Measurements from ENCODE around the gene ARHGEF5.
"Not testable (repeated sequence)": the region's sequence is repeated elsewhere in the genome, so short reads cannot be mapped to it uniquely, and the experiment has no call there.

The ARHGEF5 gene

GRCh38 chr7:144404946-144405345 is 49.7 kb downstream of the ARHGEF5 start:
- no peak for TF ChIP-seq ZNF274 (IDR thresholded peaks at IDR 0.05; ENCODE audit: low read depth, low read length)
- no peak overlapping the region for H3K4me3 ChIP-seq (ENCODE audit: low read length)

GRCh38 chr7:144407266-144407931 is 52.2 kb downstream of the ARHGEF5 start:
- no peak overlapping the region for H3K4me3 ChIP-seq (ENCODE audit: low read length)
- no peak for TF ChIP-seq ZNF274 (IDR thresholded peaks at IDR 0.05; ENCODE audit: low read depth, low read length)

GRCh38 chr7:144408121-144408520 is 52.9 kb downstream of the ARHGEF5 start:
- no peak overlapping the region for H3K4me3 ChIP-seq (ENCODE audit: low read length)
- TF ChIP-seq ZNF274 (IDR thresholded peaks at IDR 0.05; ENCODE audit: low read depth, low read length) = no peak

GRCh38 chr7:144410441-144410840 is 55.2 kb downstream of the ARHGEF5 start:
- no peak for TF ChIP-seq ZNF274 (IDR thresholded peaks at IDR 0.05; ENCODE audit: low read depth, low read length)
- no peak overlapping the region for H3K4me3 ChIP-seq (ENCODE audit: low read length)

- no peak overlapping the region for H3K4me3 ChIP-seq (ENCODE audit: low read length)
- no peak for TF ChIP-seq ZNF274 (IDR thresholded peaks at IDR 0.05; ENCODE audit: low read depth, low read length)
Measured at GRCh38 chr7:144414815-144415214, 59.6 kb downstream of the ARHGEF5 start.

- no peak overlapping the region for H3K4me3 ChIP-seq (ENCODE audit: low read length)
- no peak for TF ChIP-seq ZNF274 (IDR thresholded peaks at IDR 0.05; ENCODE audit: low read depth, low read length)
Measured at GRCh38 chr7:144415858-144416257, 60.7 kb downstream of the ARHGEF5 start.

GRCh38 chr7:144416341-144416740 is 61.1 kb downstream of the ARHGEF5 start:
- no peak overlapping the region for H3K4me3 ChIP-seq (ENCODE audit: low read length)
- TF ChIP-seq ZNF274 (IDR thresholded peaks at IDR 0.05; ENCODE audit: low read depth, low read length) = no peak

GRCh38 chr7:144418931-144419330 is 63.7 kb downstream of the ARHGEF5 start:
- H3K4me3 ChIP-seq (ENCODE audit: low read length) = not testable (repeated sequence)

- not testable (repeated sequence) for H3K4me3 ChIP-seq (ENCODE audit: low read length)
Measured at GRCh38 chr7:144427539-144427938, 72.3 kb downstream of the ARHGEF5 start.

- no peak for TF ChIP-seq ZNF274 (IDR thresholded peaks at IDR 0.05; ENCODE audit: low read depth, low read length)
Measured at GRCh38 chr7:144428431-144428830, 73.2 kb downstream of the ARHGEF5 start.

More at GRCh38 chr7:144428431-144428830, 73.2 kb downstream of the ARHGEF5 start:
- H3K4me3 ChIP-seq (ENCODE audit: low read length) = no peak overlapping the region
